Keratinocyte (primary cell): ENCODE results near the gene GFOD2.

Experiments used
- CTCF ChIP-seq, 3 experiments: IDR thresholded peaks in 1 of 3; conservative IDR thresholded peaks in 1 of 3; optimal IDR thresholded peaks in 1 of 3; 2 replicates in 2 of 3; 3 replicates in 1 of 3; pipeline versions ENCODE3 to v1.5.1; 2011; ENCODE audit warnings: low read length in 3 of 3, mild to moderate bottlenecking in 3 of 3, moderate library complexity in 2 of 3, control low read depth in 1 of 3, inconsistent platforms in 1 of 3; ENCODE audit not compliant: insufficient read depth in 2 of 3; ENCODE audit errors: extremely low read depth in 1 of 3
- EZH2 ChIP-seq: IDR thresholded peaks from one replicate; pipeline ENCODE4 v1.6.1; 2012; ENCODE audit warnings: inconsistent platforms, mild to moderate bottlenecking, low read length, moderate library complexity

GRCh38 chr16:67659675-67660563 lies 59.2 kb downstream of the GFOD2 start, which contains the start of gene ACD:
- TF ChIP-seq EZH2 = no peak
- no peak for TF ChIP-seq CTCF (optimal IDR thresholded peaks at IDR 0.05 in 1 of 3, IDR thresholded peaks at IDR 0.05 in 1 of 3, conservative IDR thresholded peaks at IDR 0.05 in 1 of 3; ENCODE audit: extremely low read depth in 1 of 3, insufficient read depth in 2 of 3, low read length in 3 of 3)
